BJ (cell line): ENCODE results near the gene NMNAT3. TPM values are rescaled to one million over a fixed set of nuclear protein-coding genes. Genes with fewer than 3 reads are reported as not detected.

Experiments
- CTCF ChIA-PET: fragments of 350-600 bp; formaldehyde crosslinking; extraction: SDS; loops from one replicate; lab custom pipeline; 2021; ENCODE audit warnings: antibody characterized with exemption, inconsistent platforms; lab: Yijun Ruan, JAX
- POLR2A ChIA-PET: fragments of 300-600 bp; sonication (Branson Sonifier 250); formaldehyde crosslinking; extraction: SDS; loops from one replicate; lab custom pipeline; 2021; ENCODE audit warnings: antibody characterized with exemption; lab: Charles Lee
- DNase-seq: peaks from one replicate; pipeline ENCODE4 v3.0.0-alpha.2; 2011; ENCODE audit warnings: low read depth
- H3K27me3 ChIP-seq: 2 replicates; pipeline ENCODE4 v1.6.0; 2011; ENCODE audit warnings: low read length; ENCODE audit not compliant: control insufficient read depth, insufficient read depth
- H3K36me3 ChIP-seq: 2 replicates; pipeline ENCODE4 v1.5.1; 2011; ENCODE audit warnings: low read length; ENCODE audit not compliant: control insufficient read depth, insufficient read depth
- H3K4me3 ChIP-seq: 2 replicates; pipeline ENCODE4 v1.5.1; 2011; ENCODE audit warnings: low read depth, mild to moderate bottlenecking, control low read depth, low read length
- CTCF ChIP-seq: IDR thresholded peaks from 2 replicates; pipeline ENCODE4 v1.5.1; 2011; ENCODE audit warnings: low read depth, mild to moderate bottlenecking, control low read depth, inconsistent platforms, low read length, moderate library complexity; ENCODE audit not compliant: insufficient read depth
- polyA plus RNA-seq: library from polyadenylated mRNA; depleted of rRNA; stranded (reverse); fragments of >200 nt; gene quantifications from 2 replicates; pipeline ENCODE4 v1.2.3, GENCODE V29; 2011

The NMNAT3 gene
- polyA plus RNA-seq, 1 experiment = 0.61 TPM

DNA sequence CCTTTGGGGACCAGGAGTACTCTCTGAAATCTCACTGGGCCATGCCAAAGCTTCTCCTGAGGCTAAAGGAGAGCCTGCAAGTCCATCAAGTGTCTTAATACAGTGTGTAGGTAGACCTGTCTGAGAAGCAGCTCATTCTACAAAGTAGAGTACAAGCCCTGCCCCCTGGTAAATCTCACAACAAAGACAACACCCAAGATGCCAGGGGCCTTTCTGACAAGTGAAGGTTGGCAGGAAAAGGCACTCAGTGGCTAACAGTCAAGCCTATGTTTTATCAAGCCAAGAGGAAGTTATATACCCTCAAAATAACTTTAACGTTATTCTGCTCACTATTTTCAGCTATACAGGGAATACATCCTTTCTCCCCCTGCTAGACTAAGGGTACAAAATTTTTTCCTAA, 58.3 kb downstream of the NMNAT3 start:
- no peak for DNase-seq
- TF ChIP-seq CTCF = no peak
- POLR2A ChIA-PET = no interaction called here
- no peaks in the 10 kb centered on the region for H3K36me3 ChIP-seq
- H3K4me3 ChIP-seq = no peak overlapping the region
- CTCF ChIA-PET = no interaction called here
- H3K27me3 ChIP-seq = no peaks in the 10 kb centered on the region

GRCh38 chr3:139617672-139618268, 60.0 kb downstream of the NMNAT3 start:
- H3K36me3 ChIP-seq = no peaks in the 10 kb centered on the region
- no peaks in the 10 kb centered on the region for H3K27me3 ChIP-seq
- CTCF ChIA-PET = no interaction called here
- no peak overlapping the region for H3K4me3 ChIP-seq
- POLR2A ChIA-PET = no interaction called here
- no peak for DNase-seq
- TF ChIP-seq CTCF = no peak

DNA sequence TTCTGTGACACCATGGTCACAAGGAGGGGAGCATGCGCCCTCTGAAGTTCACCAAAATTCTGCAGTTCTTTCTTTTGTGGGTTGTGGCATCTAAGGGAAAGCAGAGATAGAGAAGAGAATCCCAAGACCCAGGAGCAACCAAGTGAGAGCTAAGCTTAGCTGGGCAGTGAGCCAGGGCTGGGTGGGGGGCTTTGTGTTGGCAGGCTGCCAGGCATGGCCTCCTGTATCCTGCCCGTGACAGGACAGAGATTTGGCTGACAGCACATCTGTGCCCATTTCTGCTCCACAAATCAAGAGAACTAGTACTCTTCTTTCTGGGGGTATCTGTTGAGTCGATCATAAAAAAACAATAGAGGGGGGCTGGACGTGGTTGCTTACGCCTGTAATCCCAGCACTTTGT, 66.2 kb downstream of the NMNAT3 start:
- no peak for DNase-seq
- no peaks in the 10 kb centered on the region for H3K36me3 ChIP-seq
- ChIA-PET CTCF (no interaction called here), POLR2A (no interaction called here)
- no peak for TF ChIP-seq CTCF
- no peaks in the 10 kb centered on the region for H3K27me3 ChIP-seq
- H3K4me3 ChIP-seq = no peak overlapping the region

- ChIA-PET POLR2A (no interaction called here), CTCF (no interaction called here)
- H3K4me3 ChIP-seq = no peak overlapping the region
- no peak for TF ChIP-seq CTCF
- DNase-seq = no peak
- no peaks in the 10 kb centered on the region for H3K36me3 ChIP-seq
- no peaks in the 10 kb centered on the region for H3K27me3 ChIP-seq
Measured at GRCh38 chr3:139610886-139611285, 66.9 kb downstream of the NMNAT3 start.

DNA sequence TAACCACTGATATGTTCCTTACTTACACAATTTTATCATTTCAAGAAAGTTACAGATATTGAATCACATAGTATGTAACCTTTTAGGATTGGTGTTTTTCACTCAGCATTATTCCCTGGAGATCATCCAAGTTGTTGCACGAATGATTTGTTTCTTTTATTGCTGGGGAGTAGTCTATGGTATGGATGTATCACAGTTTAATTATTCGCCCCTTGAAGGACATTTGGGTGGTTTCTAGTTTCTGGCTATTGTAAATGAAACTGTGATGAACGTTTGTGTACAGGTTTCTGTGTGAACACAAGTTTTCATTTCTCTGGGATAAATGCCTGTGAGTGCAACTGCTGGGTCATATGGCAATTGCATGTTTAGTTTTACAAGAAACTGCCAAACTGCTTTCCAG, 68.8 kb downstream of the NMNAT3 start:
- Histone ChIP-seq H3K4me3 (no peak overlapping the region), H3K36me3 (no peaks in the 10 kb centered on the region), H3K27me3 (no peaks in the 10 kb centered on the region)
- CTCF ChIA-PET = no interaction called here
- no peak for DNase-seq
- no peak for TF ChIP-seq CTCF
- POLR2A ChIA-PET = no interaction called here
